Nephron progenitor cell (in vitro differentiated cells): Measurements from ENCODE around the gene OR6B3.
A peak's percentile ranks its signal among the peaks of the same experiment; 100 is the strongest.

Experiments
- DNase-seq: peaks from one replicate; pipeline ENCODE4 v3.0.0; 2021
- H3K27ac Mint-ChIP-seq: 2 replicates; pipeline ENCODE4 v1.8.0; 2021; ENCODE audit warnings: mild to moderate bottlenecking, moderate library complexity, mixed read lengths
- H3K27me3 Mint-ChIP-seq: 2 replicates; pipeline ENCODE4 v1.8.0; 2021; ENCODE audit warnings: mild to moderate bottlenecking, low read depth, mixed read lengths; ENCODE audit not compliant: poor library complexity
- H3K36me3 Mint-ChIP-seq: 2 replicates; pipeline ENCODE4 v1.8.0; 2021; ENCODE audit warnings: low read depth, mixed read lengths
- H3K4me1 Mint-ChIP-seq: 2 replicates; pipeline ENCODE4 v1.8.0; 2021; ENCODE audit warnings: mixed read lengths
- H3K4me3 Mint-ChIP-seq: 2 replicates; pipeline ENCODE4 v1.8.0; 2021; ENCODE audit warnings: mild to moderate bottlenecking, moderate library complexity, mixed read lengths
- H3K9me3 Mint-ChIP-seq: 2 replicates; pipeline ENCODE4 v1.8.0; 2021; ENCODE audit warnings: mild to moderate bottlenecking, moderate library complexity, mixed read lengths
- TF ChIP-seq, protein P1 (sequence below): fragments of 200-600 bp; sonication (generic); IDR thresholded peaks from 2 replicates; pipeline ENCODE4 v1.5.0; 2021; ENCODE audit warnings: antibody characterized with exemption

Gene OR6B3

DNA sequence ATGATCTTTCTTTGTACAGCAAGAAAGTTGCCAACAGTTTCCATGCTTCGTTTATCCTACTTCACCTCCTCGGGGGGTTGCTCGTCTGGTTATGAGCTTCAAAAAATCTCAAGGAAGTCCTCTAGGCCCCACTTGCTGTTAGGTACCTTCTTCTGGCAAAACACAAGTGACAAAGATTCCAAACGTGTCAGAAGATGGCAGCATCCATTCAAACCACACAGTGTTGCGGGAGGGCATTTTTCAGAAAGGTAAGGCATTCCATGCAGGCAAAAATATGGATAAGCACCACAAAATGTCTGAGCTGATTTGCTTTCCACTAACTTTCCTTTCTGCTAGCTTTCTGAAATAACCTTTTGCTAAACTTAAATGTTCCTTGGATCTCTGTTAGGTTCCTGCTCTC lies 13.2 kb upstream of the OR6B3 start:
- Mint-ChIP-seq H3K9me3 (peaks cover 6% of the 10 kb centered on the region), H3K27me3 (peaks cover 37% of the 10 kb centered on the region), H3K27ac (no peak overlapping the region), H3K4me1 (peaks cover 4% of the 10 kb centered on the region), H3K36me3 (no peaks in the 10 kb centered on the region), H3K4me3 (no peak overlapping the region)
- TF ChIP-seq, protein P1, sequence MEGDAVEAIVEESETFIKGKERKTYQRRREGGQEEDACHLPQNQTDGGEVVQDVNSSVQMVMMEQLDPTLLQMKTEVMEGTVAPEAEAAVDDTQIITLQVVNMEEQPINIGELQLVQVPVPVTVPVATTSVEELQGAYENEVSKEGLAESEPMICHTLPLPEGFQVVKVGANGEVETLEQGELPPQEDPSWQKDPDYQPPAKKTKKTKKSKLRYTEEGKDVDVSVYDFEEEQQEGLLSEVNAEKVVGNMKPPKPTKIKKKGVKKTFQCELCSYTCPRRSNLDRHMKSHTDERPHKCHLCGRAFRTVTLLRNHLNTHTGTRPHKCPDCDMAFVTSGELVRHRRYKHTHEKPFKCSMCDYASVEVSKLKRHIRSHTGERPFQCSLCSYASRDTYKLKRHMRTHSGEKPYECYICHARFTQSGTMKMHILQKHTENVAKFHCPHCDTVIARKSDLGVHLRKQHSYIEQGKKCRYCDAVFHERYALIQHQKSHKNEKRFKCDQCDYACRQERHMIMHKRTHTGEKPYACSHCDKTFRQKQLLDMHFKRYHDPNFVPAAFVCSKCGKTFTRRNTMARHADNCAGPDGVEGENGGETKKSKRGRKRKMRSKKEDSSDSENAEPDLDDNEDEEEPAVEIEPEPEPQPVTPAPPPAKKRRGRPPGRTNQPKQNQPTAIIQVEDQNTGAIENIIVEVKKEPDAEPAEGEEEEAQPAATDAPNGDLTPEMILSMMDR: no peak
- no peak for DNase-seq

DNA sequence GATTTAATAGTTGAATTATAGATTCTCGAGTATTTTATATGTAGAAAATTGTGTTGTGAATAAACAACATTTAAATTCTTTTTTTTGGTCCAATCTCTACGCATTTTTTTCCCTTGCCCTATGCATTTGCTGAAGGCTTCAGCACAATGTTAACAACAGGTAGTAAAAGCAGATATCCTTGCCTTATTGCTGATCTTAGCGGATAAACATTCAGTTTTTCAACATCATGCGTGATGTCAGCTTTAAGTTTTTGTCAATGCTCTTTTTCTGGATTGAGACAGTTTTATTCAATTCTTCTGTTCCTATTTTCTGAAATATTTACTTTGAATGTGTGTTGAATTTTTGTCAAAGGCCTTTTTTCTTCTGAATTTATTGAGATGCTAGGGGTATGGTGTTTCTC lies 11.6 kb upstream of the OR6B3 start:
- peaks cover 3% of the 10 kb centered on the region for H3K4me1 Mint-ChIP-seq
- H3K9me3 Mint-ChIP-seq: peaks cover 6% of the 10 kb centered on the region
- no peak for DNase-seq
- no peak overlapping the region for H3K27ac Mint-ChIP-seq
- H3K27me3 Mint-ChIP-seq: peaks cover 50% of the 10 kb centered on the region
- H3K36me3 Mint-ChIP-seq: no peaks in the 10 kb centered on the region
- no peak overlapping the region for H3K4me3 Mint-ChIP-seq
- TF ChIP-seq, protein P1: no peak

DNA sequence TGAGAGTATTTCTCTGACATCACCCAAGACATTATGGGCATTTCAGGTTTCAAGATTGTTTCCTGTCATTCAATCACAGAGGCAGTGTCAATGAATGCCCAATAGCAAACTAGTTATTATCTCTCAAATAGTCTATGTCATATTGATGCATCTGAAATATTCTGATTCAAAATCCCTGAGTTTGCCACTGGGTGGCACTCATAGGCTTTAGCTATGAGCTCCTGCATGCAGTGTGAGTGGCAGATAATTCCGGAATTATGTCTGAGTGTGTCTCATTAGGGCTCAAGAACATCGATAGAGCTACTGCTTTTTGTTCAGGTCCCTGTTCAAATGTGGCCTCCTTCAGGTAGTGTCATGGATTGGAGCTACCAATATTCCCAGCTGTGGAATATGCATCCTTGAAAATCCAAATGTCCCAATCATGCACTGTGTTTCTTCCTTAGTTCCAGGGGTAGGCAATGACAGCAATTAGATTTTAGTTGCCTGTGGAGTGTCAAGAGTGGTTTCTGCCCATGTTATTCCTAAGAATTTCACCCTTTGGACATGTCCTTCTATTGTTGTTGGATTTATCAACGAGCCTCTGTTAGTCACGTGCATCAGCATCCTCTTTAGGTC lies 7.8 kb upstream of the OR6B3 start:
- TF ChIP-seq, protein P1: peak; percentile 67
- H3K4me1 Mint-ChIP-seq: no peaks in the 10 kb centered on the region
- no peaks in the 10 kb centered on the region for H3K9me3 Mint-ChIP-seq
- peak; percentile 41 for DNase-seq
- no peak overlapping the region for H3K4me3 Mint-ChIP-seq
- H3K27ac Mint-ChIP-seq: no peak overlapping the region
- peaks cover 66% of the 10 kb centered on the region for H3K27me3 Mint-ChIP-seq
- H3K36me3 Mint-ChIP-seq: no peaks in the 10 kb centered on the region

DNA sequence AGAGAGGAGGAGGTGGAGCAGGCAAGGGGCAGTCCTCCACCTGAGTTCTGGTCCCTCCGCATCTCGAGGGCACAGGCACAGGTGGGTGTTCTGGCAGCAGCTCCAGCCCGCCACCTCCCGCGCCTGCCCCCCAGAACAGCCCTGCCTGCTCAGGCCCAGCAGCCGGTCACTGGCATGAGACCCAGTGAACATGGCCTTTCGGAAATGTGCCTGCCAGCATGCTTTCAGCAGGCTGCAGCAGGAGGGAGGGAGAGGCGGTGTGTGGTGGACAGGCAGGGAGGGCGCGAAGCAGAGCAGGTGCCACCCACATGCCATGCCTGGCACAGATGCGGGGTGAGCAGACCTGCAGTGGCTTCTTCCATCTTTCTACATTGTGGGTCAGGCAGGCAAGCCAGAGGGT lies 3.4 kb upstream of the OR6B3 start:
- Mint-ChIP-seq H3K4me3 (no peak overlapping the region), H3K27ac (no peak overlapping the region), H3K4me1 (no peaks in the 10 kb centered on the region), H3K27me3 (peaks cover 91% of the 10 kb centered on the region), H3K9me3 (no peaks in the 10 kb centered on the region), H3K36me3 (no peaks in the 10 kb centered on the region)
- TF ChIP-seq, protein P1: no peak
- no peak for DNase-seq

DNA sequence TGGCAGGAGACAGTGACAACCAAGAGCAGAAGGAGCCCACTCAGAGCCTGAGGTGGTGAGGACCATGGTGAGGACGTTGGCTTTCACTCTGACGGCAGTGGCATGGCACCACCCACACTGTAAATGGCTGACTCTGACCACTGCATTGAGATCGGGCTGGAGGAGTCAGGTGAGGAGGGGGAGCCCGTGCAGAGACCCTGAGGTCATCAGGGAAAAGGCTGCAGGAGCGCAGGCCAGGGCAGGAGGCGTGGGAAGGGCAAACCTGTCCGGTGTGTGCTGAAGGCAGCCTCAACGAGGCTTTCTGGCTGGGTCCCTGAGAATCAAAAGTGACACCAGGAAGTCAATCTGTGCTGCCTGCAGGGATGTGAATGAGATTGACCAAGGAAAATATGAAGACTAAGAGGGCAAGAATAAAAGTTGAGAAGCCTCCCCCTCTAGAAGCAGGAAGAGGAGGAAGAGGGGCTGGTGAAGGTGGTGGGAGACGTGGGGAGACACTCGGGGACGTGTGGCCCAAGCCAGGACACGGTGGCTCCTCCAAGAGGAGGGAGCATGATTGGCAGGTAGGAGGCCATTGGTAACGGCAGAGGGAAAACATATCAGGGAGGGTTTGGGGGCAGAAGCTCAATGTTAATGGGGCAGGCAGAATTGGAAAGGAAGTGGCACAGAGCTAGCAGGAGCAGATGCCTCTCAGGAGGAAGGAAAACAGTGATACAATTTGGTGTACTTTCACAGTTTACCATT lies 2.0 kb upstream of the OR6B3 start:
- TF ChIP-seq, protein P1: no peak
- Mint-ChIP-seq H3K27ac (no peak overlapping the region), H3K36me3 (no peaks in the 10 kb centered on the region), H3K27me3 (peaks cover 92% of the 10 kb centered on the region), H3K4me3 (no peak overlapping the region), H3K9me3 (no peaks in the 10 kb centered on the region), H3K4me1 (no peaks in the 10 kb centered on the region)
- no peak for DNase-seq

DNA sequence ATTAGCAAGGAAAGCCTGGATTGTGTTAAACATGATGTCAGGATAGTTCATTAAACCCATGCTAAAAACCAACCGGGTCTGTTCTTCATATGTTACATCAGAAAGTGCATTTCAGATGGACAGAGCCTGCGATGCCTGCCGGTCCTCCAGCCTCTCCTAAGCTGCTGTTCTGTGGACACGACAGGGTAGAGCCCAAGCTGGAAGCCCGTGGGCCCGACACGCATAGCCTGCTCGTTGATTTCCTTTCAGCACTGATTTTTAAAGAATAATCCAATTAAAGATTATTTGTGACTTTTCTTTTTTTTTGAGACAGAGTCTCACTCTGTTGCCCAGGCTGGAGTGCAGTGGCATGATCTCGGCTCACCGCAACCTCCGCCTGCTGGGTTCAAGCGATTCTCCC lies 797 bp downstream of the OR6B3 start:
- TF ChIP-seq, protein P1: no peak
- no peak for DNase-seq
- Mint-ChIP-seq H3K27ac (no peak overlapping the region), H3K9me3 (no peaks in the 10 kb centered on the region), H3K36me3 (no peaks in the 10 kb centered on the region), H3K4me3 (no peak overlapping the region), H3K4me1 (no peaks in the 10 kb centered on the region), H3K27me3 (peaks cover 93% of the 10 kb centered on the region)
